ENCODE measurements around the gene TRMT10A.
"Not testable (repeated sequence)": the region's sequence is repeated elsewhere in the genome, so short reads cannot be mapped to it uniquely, and the experiment has no call there.

Gene TRMT10A

DNA sequence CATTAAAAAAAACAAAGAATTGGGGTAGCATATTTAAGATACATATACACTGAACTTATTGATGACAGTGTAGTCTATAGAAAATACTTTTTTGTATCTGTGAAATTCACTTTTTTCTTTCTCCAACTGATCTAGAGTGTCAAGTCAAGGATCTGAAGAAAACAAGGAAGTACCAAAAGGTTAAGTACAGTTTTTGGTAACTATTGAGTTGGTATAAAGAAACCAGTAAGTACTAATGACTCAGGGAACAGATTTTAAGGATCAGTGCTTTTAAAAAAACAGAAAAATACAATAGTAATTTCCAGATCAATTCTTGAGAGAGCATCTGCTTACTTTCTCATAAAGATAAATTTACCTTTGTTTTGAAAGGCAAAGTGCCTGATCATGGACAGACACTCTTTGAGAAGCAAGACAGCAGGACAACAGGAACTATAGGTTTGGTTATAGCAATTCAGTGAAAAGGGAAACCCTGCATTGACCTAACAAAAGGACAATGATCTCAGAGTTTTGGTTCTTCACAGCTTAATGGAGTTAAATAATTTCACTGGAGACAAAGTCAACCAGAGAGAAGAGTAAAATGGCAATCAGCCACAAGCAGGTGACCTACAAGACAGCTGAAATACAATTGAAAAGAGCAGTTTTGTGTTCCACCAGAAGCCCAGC lies 23.4 kb downstream of the TRMT10A start:
- no peak for DNase-seq

GRCh38 chr4:99537674-99538073 lies 26.2 kb downstream of the TRMT10A start:
- no peak for DNase-seq

DNA sequence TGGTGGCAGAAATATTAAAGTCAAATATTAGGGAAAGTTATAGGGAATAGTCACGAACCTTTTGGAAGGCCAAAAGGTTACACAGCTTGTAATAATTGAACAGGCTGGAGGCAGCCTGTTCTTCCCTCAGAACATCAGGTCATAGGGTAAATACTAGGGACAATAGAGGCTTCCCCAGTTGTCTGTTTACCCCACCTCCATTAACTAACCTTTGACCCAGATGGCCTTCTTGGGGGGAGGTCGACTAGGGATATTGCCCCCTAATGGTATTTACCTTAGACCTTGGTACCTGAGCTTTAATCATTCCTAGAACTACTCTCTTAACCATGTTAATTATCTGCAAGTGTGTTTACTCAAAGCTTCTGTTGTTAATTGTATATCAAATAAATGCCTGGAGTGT lies 27.0 kb downstream of the TRMT10A start:
- no peak for DNase-seq

- no peak for DNase-seq
Measured at GRCh38 chr4:99536271-99536670, 27.6 kb downstream of the TRMT10A start.

DNA sequence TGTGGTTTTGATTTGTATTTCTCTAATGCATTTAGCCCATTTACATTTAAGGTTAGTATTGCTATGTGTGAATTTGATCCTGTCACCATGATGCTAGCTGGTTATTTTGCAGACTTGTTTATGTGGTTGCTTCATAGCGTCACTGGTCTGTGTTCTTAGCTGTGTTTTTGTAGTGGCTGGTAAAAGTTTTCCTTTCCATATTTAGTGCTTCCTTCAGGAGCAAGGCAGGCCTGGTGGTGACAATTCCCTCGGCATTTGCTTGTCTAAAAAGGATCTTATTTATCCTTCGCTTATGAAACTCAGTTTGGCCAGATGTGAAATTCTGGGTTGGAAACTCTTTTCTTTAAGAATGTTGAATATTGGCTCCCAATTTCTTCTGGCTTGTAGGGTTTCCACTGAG lies 29.1 kb downstream of the TRMT10A start:
- DNase-seq = not testable (repeated sequence)

GRCh38 chr4:99529956-99530355 lies 33.9 kb downstream of the TRMT10A start:
- DNase-seq = no peak

- DNase-seq = no peak
Measured at GRCh38 chr4:99529228-99529627, 34.6 kb downstream of the TRMT10A start.

DNA sequence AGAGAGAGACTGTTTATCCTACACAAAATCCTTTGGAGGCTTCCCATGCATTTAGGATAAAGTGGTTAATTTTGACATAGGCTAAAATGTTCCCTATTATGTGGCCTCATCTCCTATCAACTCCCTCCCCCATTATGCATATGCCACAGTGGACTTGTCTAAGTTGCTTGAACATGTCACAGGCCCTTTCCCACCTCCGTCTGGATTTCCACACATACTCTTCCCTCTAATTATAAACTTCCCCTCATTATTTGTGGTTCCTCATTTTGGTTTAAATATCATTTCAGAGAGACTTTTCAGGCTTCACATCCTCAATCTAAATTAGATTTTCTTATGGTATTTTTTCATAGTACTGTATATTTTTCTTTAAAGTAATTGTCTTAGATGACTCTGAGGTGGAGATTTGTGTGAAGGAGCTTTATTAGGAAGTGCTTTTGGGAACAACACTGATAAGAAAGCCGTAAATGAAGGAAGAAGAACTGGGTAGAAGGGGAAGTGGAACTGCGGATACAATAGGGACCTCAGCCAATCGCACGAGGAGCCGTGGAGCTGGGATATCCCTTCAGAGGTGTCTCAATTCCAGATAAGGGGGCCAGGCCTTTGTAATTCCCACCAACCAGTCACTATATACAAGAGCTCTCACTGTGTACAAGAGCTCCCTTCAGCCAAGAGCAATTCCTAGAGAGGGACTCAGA lies 45.1 kb downstream of the TRMT10A start:
- DNase-seq = no peak

GRCh38 chr4:99510721-99511120 lies 53.1 kb downstream of the TRMT10A start, which contains the start of gene C4orf17:
TSS of gene C4orf17 (plus strand) at chr4:99511021. CDS start at chr4:99513082, 2,061 bp downstream.
- DNase-seq = no peak

- DNase-seq = no peak
Measured at GRCh38 chr4:99507762-99508161, 56.1 kb downstream of the TRMT10A start.

GRCh38 chr4:99507349-99507748 lies 56.5 kb downstream of the TRMT10A start:
- DNase-seq = no peak

DNA sequence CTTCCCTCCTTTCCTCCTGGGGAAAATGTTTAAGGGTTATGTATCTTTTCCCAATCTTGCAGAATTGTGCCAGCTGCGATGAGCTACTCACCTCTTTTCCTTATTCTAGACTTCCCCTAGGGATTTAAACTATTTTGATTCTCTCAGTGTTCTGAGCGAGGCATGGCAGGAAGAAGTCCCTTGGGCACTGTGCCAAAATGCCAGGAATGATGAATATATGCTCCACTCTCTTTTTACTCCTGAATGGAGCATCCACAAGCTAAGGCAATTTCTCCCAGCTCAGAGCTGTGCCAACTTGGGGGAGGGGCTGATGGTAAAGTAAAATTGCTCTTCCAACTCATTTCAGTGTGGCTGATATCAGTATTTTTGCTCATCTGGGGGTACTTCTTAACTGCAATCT lies 57.1 kb downstream of the TRMT10A start:
- DNase-seq = no peak

- DNase-seq = no peak
Measured at GRCh38 chr4:99504804-99505502, 58.9 kb downstream of the TRMT10A start.
